SK-N-MC (cell line): ENCODE data around the gene COL6A3.

Experiments
- EZH2 ChIP-seq: fragments of 200-600 bp; sonication (generic); IDR thresholded peaks from one replicate; pipeline ENCODE4 v1.6.1; 2017; ENCODE audit warnings: antibody characterized with exemption
- FOXP2 ChIP-seq: optimal IDR thresholded peaks from 2 replicates; pipeline ENCODE3; 2011; ENCODE audit warnings: mild to moderate bottlenecking, moderate library complexity; ENCODE audit not compliant: insufficient read depth; ENCODE audit errors: extremely low read length, control extremely low read depth
- POLR2AphosphoS5 ChIP-seq: IDR thresholded peaks from 2 replicates; pipeline ENCODE4 v1.6.1; 2012; ENCODE audit warnings: mild to moderate bottlenecking, low read depth, low read length, borderline replicate concordance

GRCh38 chr2:237324405-237324831 is 89.5 kb downstream of the COL6A3 start:
- TF ChIP-seq EZH2, result no peak
- TF ChIP-seq POLR2AphosphoS5, result no peak
- TF ChIP-seq FOXP2, result no peak
